A549 treated with AZD9567 at 1 μM for 4 hours (cell line): ENCODE measurements around the gene NAE1. TPM values are rescaled to one million over a fixed set of nuclear protein-coding genes. Genes with fewer than 3 reads are reported as not detected.

Experiments
- total RNA-seq: library from RNA; stranded (reverse); fragments of 200-300 nt; extraction: Qiagen RNA extraction; gene quantifications from 5 replicates; pipeline ENCODE4 v1.2.3, GENCODE V29; 2022; ENCODE audit not compliant: insufficient read depth

NAE1 gene
- total RNA-seq = 63.8 to 71.1 TPM (median 68.0 TPM) in 5 replicates

DNA sequence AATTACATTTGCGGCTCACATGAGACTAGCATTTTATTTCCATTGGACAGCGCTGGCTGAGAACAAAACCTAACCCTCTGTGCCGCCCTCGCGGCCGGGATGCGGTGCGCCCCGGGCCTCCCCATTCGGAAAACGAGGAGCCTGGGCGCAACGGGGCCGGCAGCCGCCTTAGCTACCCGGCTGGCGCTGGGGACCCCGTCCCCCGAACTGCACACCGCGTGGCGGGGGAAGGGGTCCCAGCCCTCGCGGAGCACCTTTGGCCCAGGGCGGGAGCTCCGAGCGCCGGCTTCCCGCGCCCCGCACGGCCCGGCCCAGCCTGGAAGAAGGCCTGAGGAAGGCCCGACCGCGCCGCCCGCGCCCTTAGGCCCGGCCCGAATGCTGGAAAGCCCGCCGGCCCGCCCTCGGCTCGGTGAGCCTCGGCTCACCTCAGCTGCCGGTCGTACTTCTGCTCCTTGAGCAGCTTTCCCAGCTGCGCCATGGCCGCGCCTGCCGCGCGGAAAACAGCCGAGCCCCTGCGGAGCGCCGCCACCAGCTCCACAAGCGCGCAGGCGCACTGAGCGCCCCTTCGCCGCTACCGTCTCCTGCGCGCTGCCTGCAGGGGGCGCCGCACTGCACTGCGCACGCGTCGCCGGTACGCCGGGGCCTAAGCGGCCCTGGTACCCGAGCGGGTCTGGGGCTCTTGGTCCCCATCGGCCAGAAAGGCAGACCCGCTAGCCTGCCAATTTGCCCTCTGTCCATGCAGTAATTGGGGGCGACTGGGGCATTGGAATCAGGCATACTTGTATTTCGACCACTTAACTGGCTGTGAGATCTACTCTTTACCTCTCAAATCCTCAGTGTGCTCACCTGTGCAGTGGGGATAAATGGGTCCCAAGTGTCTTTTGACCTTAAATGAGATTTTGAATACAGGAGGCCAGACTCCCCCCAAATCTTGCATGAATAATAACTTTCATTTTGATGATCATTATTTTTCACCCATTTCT lies at the start of gene NAE1:
Gene NAE1, minus strand, starts transcription at position 555 of the 983 bp plus-strand sequence. Its CDS starts 77 bp downstream, at position 478.

DNA sequence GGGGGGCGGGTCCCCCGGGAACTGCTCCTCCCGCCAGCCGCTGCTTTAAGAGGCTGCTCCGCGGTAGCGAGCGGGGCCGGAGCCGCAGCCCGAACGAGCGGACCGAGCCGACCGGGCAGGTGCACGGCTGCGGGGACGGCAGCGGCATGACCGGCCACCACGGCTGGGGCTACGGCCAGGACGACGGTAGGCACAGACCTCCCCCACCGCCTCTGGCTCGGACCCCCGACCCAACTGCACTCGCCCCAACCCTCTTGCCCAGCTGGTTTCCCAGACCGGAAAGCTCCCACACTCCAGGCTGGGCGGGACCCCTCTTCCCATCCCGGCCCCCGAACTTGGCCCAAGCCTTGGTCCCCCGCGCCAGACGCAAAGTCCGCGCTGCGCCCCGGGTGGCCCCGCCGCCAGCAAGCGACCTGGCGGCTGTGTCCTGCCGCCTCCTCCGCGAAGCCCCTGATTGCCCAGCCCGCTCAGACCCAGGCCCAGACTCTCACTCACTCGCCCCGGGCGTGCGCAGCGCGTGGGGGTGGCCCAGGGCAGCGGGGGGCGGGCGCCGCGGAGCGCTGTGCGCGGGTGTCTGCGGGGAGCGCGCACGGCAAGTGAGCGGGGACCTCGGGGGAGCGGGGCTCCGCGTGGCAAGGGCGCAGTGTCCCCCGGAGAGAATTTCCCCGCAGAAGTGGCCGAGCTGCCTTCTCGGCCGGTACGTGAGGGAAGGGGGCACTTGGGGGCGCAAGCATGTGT lies 13.7 kb upstream of the NAE1 start, which contains the start of gene CA7:
Gene CA7, plus strand, starts transcription at position 73 of the 738 bp plus-strand sequence. Its CDS starts 74 bp downstream, at position 147.

DNA sequence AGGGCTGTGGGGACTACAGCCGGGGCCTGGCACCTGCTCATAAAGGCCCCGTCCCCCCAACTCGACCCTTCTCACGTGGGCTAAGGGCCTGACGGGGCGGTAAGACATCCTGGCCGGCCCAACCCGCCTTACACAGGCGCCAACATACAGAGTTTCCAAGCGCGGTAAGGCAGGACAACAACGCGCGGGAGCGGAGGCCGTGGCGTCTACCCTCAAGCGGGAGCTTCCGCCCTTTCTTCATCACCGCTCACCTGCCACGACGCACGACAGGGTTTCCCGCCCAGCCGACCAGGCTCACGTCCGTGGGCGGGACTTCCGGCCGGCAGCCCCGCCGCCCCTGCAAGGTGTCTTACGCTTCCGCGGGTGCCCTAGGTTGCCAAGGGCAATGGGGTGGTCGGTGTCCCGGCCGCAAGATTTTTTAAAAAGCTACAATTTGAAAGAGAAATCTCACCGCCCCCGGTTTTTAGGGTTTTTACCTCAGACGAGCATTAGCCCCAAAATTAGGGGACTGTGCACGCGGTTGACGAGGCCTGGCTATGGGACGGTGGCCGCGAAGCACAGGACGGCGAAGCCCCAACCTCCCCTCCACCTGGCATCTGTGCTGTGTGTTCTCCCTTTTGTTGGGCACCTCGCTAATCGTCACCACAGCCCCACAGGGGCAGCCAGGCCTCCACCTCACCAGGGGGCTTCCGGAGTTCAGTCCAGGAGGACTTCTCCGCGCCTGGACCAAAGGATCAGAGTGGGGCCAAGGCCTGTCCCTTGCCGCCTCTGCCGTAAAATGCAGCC lies 29.3 kb downstream of the NAE1 start, which contains the start of gene TERB1:
Gene TERB1, minus strand, starts transcription at position 265 of the 786 bp plus-strand sequence. CDS start 4,786 bp downstream, outside the sequence.

Other genes starting within 250 kb of the NAE1 start
- 77.5 to 85.9 TPM (median 81.5 TPM) in 5 replicates for gene CMTM3, start 226.3 kb downstream of the NAE1 start, total RNA-seq
- gene CMTM4, start 134.2 kb downstream of the NAE1 start, total RNA-seq = 24.1 to 39.8 TPM (median 37.2 TPM) in 5 replicates
- 40.6 to 57.0 TPM (median 55.7 TPM) in 5 replicates for gene DYNC1LI2, start 79.4 kb downstream of the NAE1 start, total RNA-seq
- 0.07 to 0.08 TPM in 2 of 5 replicates, not detected in the others for gene TERB1, start 29.4 kb downstream of the NAE1 start, total RNA-seq
- not detected in 5 replicates for gene CA7, start 13.4 kb upstream of the NAE1 start, total RNA-seq
- 3.4 to 7.0 TPM (median 6.1 TPM) in 5 replicates for gene PDP2, start 49.5 kb upstream of the NAE1 start, total RNA-seq
- 2.0 to 3.6 TPM (median 2.7 TPM) in 5 replicates for gene CDH16, start 87.9 kb upstream of the NAE1 start, total RNA-seq
- gene RRAD, start 94.6 kb upstream of the NAE1 start, total RNA-seq = 24.5 to 42.4 TPM (median 33.2 TPM) in 5 replicates
- 127 to 188 TPM (median 178 TPM) in 5 replicates for gene CIAO2B, start 103.4 kb upstream of the NAE1 start, total RNA-seq
- gene CES2, start 104.5 kb upstream of the NAE1 start, total RNA-seq = 26.8 to 32.6 TPM (median 31.1 TPM) in 5 replicates
- 2.1 to 6.9 TPM (median 2.2 TPM) in 5 replicates for gene CES3, start 130.3 kb upstream of the NAE1 start, total RNA-seq
- gene CES4A, start 157.6 kb upstream of the NAE1 start, total RNA-seq = 2.1 to 3.2 TPM (median 2.9 TPM) in 5 replicates
- 48.0 to 74.9 TPM (median 52.6 TPM) in 5 replicates for gene CBFB, start 198.2 kb upstream of the NAE1 start, total RNA-seq